ENCODE measurements around the gene ZFYVE19. TPM values are rescaled to one million over a fixed set of nuclear protein-coding genes. Genes with fewer than 3 reads are reported as not detected.

ZFYVE19 gene
- total and polyA plus RNA-seq, 2 of the 13 experiments (the other 11 are each of a cell fraction or from before 2014, with no cell fraction given): 23.3 to 44.0 TPM

DNA sequence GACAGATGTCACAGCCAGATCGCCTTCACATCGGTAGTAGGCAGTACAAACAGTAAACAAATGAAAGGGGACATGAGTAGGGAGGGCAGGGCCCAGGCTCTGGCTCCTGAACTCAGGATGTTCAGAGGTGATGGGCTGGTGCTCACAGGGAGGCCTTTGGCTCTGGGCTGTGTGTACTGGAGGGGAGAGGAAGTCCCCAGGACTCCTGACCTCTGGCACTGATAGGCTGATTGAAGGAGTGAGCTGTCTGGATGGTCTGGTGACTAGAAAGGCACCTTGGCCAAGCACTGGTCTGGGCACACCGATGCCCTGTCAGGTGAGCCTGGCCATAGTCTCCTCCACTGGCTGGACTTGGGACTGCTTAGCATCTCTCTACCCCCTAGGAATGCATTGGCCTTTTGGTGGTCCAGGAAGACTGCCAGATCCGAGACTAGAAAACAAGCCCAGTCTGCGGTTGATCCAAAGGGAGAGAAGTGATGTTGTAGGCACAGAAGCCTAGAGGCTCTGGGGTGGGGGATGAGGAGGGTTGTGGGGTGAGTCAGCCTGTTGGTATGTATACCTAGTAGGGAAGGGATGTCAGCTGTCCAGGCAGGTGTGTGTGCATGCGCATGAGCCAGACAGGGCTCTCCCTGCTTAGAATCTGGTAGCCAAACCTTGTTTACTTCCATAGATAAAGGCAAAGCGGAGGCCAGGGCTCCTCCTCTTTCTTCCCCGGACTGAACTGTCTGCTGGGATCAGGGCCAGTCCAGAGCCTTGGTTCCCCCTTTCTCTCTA, 38.8 kb downstream of the ZFYVE19 start (continued):
- TF ChIP-seq, protein P1, sequence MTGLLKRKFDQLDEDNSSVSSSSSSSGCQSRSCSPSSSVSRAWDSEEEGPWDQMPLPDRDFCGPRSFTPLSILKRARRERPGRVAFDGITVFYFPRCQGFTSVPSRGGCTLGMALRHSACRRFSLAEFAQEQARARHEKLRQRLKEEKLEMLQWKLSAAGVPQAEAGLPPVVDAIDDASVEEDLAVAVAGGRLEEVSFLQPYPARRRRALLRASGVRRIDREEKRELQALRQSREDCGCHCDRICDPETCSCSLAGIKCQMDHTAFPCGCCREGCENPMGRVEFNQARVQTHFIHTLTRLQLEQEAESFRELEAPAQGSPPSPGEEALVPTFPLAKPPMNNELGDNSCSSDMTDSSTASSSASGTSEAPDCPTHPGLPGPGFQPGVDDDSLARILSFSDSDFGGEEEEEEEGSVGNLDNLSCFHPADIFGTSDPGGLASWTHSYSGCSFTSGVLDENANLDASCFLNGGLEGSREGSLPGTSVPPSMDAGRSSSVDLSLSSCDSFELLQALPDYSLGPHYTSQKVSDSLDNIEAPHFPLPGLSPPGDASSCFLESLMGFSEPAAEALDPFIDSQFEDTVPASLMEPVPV (CRISPR knock-in tag; IDR thresholded peaks at IDR 0.05): no peak
- no peak for TF ChIP-seq SRSF4 (IDR thresholded peaks at IDR 0.05; ENCODE audit: low read depth, low read length, poor library complexity, severe bottlenecking)
- no peak for TF ChIP-seq ZNF773 (CRISPR knock-in tag; IDR thresholded peaks at IDR 0.05; ENCODE audit: borderline replicate concordance)
- TF ChIP-seq, protein P2, sequence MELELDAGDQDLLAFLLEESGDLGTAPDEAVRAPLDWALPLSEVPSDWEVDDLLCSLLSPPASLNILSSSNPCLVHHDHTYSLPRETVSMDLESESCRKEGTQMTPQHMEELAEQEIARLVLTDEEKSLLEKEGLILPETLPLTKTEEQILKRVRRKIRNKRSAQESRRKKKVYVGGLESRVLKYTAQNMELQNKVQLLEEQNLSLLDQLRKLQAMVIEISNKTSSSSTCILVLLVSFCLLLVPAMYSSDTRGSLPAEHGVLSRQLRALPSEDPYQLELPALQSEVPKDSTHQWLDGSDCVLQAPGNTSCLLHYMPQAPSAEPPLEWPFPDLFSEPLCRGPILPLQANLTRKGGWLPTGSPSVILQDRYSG (CRISPR knock-in tag; IDR thresholded peaks at IDR 0.05): no peak
- TF ChIP-seq NONO (IDR thresholded peaks at IDR 0.05): no peak
- no peak for TF ChIP-seq NONO (CRISPR knock-in tag; conservative IDR thresholded peaks at IDR 0.05)
- TF ChIP-seq POGZ (CRISPR knock-in tag; IDR thresholded peaks at IDR 0.05): no peak
- TF ChIP-seq ZNF24 (IDR thresholded peaks at IDR 0.05): no peak
- no peak for TF ChIP-seq SOX6 (IDR thresholded peaks at IDR 0.05)
- peak; percentile 33; the same call in 1 of the 2 replicates for TF ChIP-seq SOX6 (CRISPR knock-in tag; IDR thresholded peaks at IDR 0.05)
- no peak for TF ChIP-seq XBP1 (CRISPR knock-in tag; IDR thresholded peaks at IDR 0.05)
- no peak for TF ChIP-seq ZNF816 (CRISPR knock-in tag; IDR thresholded peaks at IDR 0.05; ENCODE audit: borderline replicate concordance)
- TF ChIP-seq, protein P3, sequence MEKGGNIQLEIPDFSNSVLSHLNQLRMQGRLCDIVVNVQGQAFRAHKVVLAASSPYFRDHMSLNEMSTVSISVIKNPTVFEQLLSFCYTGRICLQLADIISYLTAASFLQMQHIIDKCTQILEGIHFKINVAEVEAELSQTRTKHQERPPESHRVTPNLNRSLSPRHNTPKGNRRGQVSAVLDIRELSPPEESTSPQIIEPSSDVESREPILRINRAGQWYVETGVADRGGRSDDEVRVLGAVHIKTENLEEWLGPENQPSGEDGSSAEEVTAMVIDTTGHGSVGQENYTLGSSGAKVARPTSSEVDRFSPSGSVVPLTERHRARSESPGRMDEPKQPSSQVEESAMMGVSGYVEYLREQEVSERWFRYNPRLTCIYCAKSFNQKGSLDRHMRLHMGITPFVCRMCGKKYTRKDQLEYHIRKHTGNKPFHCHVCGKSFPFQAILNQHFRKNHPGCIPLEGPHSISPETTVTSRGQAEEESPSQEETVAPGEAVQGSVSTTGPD (CRISPR knock-in tag; IDR thresholded peaks at IDR 0.05): no peak
- no peak for TF ChIP-seq PHF8 (CRISPR knock-in tag; IDR thresholded peaks at IDR 0.05)
- TF ChIP-seq ZNF577 (CRISPR knock-in tag; IDR thresholded peaks at IDR 0.05; ENCODE audit: borderline replicate concordance, low read depth): no peak
- no peak for TF ChIP-seq MED8 (CRISPR knock-in tag; IDR thresholded peaks at IDR 0.05; ENCODE audit: insufficient replicate concordance)
- TF ChIP-seq, protein P4, sequence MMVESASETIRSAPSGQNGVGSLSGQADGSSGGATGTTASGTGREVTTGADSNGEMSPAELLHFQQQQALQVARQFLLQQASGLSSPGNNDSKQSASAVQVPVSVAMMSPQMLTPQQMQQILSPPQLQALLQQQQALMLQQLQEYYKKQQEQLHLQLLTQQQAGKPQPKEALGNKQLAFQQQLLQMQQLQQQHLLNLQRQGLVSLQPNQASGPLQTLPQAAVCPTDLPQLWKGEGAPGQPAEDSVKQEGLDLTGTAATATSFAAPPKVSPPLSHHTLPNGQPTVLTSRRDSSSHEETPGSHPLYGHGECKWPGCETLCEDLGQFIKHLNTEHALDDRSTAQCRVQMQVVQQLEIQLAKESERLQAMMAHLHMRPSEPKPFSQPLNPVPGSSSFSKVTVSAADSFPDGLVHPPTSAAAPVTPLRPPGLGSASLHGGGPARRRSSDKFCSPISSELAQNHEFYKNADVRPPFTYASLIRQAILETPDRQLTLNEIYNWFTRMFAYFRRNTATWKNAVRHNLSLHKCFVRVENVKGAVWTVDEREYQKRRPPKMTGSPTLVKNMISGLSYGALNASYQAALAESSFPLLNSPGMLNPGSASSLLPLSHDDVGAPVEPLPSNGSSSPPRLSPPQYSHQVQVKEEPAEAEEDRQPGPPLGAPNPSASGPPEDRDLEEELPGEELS (CRISPR knock-in tag; IDR thresholded peaks at IDR 0.05): peak; percentile 51; the same call in 1 of the 2 replicates
- TF ChIP-seq, protein P5, sequence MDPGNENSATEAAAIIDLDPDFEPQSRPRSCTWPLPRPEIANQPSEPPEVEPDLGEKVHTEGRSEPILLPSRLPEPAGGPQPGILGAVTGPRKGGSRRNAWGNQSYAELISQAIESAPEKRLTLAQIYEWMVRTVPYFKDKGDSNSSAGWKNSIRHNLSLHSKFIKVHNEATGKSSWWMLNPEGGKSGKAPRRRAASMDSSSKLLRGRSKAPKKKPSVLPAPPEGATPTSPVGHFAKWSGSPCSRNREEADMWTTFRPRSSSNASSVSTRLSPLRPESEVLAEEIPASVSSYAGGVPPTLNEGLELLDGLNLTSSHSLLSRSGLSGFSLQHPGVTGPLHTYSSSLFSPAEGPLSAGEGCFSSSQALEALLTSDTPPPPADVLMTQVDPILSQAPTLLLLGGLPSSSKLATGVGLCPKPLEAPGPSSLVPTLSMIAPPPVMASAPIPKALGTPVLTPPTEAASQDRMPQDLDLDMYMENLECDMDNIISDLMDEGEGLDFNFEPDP (CRISPR knock-in tag; conservative IDR thresholded peaks at IDR 0.05): no peak
- no peak for TF ChIP-seq ZBTB7B (CRISPR knock-in tag; IDR thresholded peaks at IDR 0.05)
- TF ChIP-seq TRIM24 (CRISPR knock-in tag; IDR thresholded peaks at IDR 0.05): no peak
- TF ChIP-seq GZF1 (CRISPR knock-in tag; IDR thresholded peaks at IDR 0.05): no peak
- no peak for TF ChIP-seq FLYWCH1 (CRISPR knock-in tag; IDR thresholded peaks at IDR 0.05)
- 0 out of 2 replicates have a peak, but pooled peaks have one; percentile 28 for TF ChIP-seq ARNTL (CRISPR knock-in tag; IDR thresholded peaks at IDR 0.05)

Data from HepG2 (cell line).